Activated T-cell treated with anti-CD3 and anti-CD28 coated beads, Interleukin-2, amount 50 U/mL, for 24 hours (primary cell): ENCODE measurements around the gene TPD52L3.

Experiments used
- DNase-seq: peaks from one replicate; pipeline ENCODE4 v3.0.0-alpha.2; 2020
- H3K27ac Mint-ChIP-seq: 2 replicates; pipeline ENCODE4 v1.8.0; 2020; ENCODE audit warnings: mild to moderate bottlenecking, mixed read lengths
- H3K27me3 Mint-ChIP-seq: 2 replicates; pipeline ENCODE4 v1.8.0; 2020; ENCODE audit warnings: mixed read lengths
- H3K36me3 Mint-ChIP-seq: 2 replicates; pipeline ENCODE4 v1.8.0; 2020; ENCODE audit warnings: low read depth, mixed read lengths
- H3K4me1 Mint-ChIP-seq: 2 replicates; pipeline ENCODE4 v1.8.0; 2020; ENCODE audit warnings: low read depth, mixed read lengths
- H3K4me3 Mint-ChIP-seq: 2 replicates; pipeline ENCODE4 v1.8.0; 2020; ENCODE audit warnings: mild to moderate bottlenecking, moderate library complexity, mixed read lengths
- H3K9me3 Mint-ChIP-seq: 2 replicates; pipeline ENCODE4 v1.8.0; 2020; ENCODE audit warnings: mixed read lengths

The TPD52L3 gene

GRCh38 chr9:6328103-6328502, at the start of gene TPD52L3:
Gene TPD52L3, plus strand, starts transcription at chr9:6328375. Its CDS starts 221 bp downstream, at chr9:6328596.
- DNase-seq: no peak

GRCh38 chr9:6301858-6302257, 26.3 kb upstream of the TPD52L3 start:
- H3K4me3 Mint-ChIP-seq: no peak overlapping the region
- H3K27me3 Mint-ChIP-seq: peaks cover 13% of the 10 kb centered on the region
- no peaks in the 10 kb centered on the region for H3K36me3 Mint-ChIP-seq
- no peak for DNase-seq
- no peaks in the 10 kb centered on the region for H3K9me3 Mint-ChIP-seq
- no peaks in the 10 kb centered on the region for H3K4me1 Mint-ChIP-seq
- H3K27ac Mint-ChIP-seq: no peak overlapping the region

More at GRCh38 chr9:6328103-6328502, at the start of gene TPD52L3:
- peaks cover 17% of the 10 kb centered on the region for H3K27me3 Mint-ChIP-seq
- H3K4me3 Mint-ChIP-seq: no peak within 1 kb of the TSS
- H3K27ac Mint-ChIP-seq: no peak within 1 kb of the TSS
- H3K36me3 Mint-ChIP-seq: no peaks in the 10 kb centered on the region
- H3K4me1 Mint-ChIP-seq: no peaks in the 10 kb centered on the region
- no peaks in the 10 kb centered on the region for H3K9me3 Mint-ChIP-seq

GRCh38 chr9:6302417-6302816, 25.8 kb upstream of the TPD52L3 start:
- H3K36me3 Mint-ChIP-seq: no peaks in the 10 kb centered on the region

GRCh38 chr9:6304232-6304631, 23.9 kb upstream of the TPD52L3 start:
- no peak overlapping the region for H3K27ac Mint-ChIP-seq
- H3K4me1 Mint-ChIP-seq: no peaks in the 10 kb centered on the region
- H3K4me3 Mint-ChIP-seq: no peak overlapping the region
- no peaks in the 10 kb centered on the region for H3K36me3 Mint-ChIP-seq
- DNase-seq: no peak
- peaks cover 8% of the 10 kb centered on the region for H3K27me3 Mint-ChIP-seq
- H3K9me3 Mint-ChIP-seq: no peaks in the 10 kb centered on the region

More at GRCh38 chr9:6302417-6302816, 25.8 kb upstream of the TPD52L3 start:
- no peaks in the 10 kb centered on the region for H3K4me1 Mint-ChIP-seq
- H3K27ac Mint-ChIP-seq: no peak overlapping the region
- H3K9me3 Mint-ChIP-seq: no peaks in the 10 kb centered on the region
- DNase-seq: no peak
- H3K4me3 Mint-ChIP-seq: no peak overlapping the region
- peaks cover 10% of the 10 kb centered on the region for H3K27me3 Mint-ChIP-seq

GRCh38 chr9:6305954-6306563, 22.1 kb upstream of the TPD52L3 start:
- Mint-ChIP-seq H3K4me3 (no peak overlapping the region), H3K27me3 (peaks cover 8% of the 10 kb centered on the region), H3K36me3 (no peaks in the 10 kb centered on the region), H3K4me1 (no peaks in the 10 kb centered on the region), H3K27ac (no peak overlapping the region), H3K9me3 (no peaks in the 10 kb centered on the region)
- no peak for DNase-seq

- Mint-ChIP-seq H3K4me3 (no peak overlapping the region), H3K9me3 (no peaks in the 10 kb centered on the region), H3K4me1 (no peaks in the 10 kb centered on the region), H3K27me3 (peaks cover 8% of the 10 kb centered on the region), H3K36me3 (no peaks in the 10 kb centered on the region), H3K27ac (no peak overlapping the region)
- no peak for DNase-seq
These were observed 20.6 kb upstream of the TPD52L3 start for GRCh38 chr9:6307551-6308096.

- no peak for DNase-seq
- Mint-ChIP-seq H3K9me3 (peaks cover 10% of the 10 kb centered on the region), H3K4me3 (no peak overlapping the region), H3K4me1 (no peaks in the 10 kb centered on the region), H3K27ac (no peak overlapping the region), H3K27me3 (peaks cover 19% of the 10 kb centered on the region), H3K36me3 (no peaks in the 10 kb centered on the region)
These were observed 2.9 kb downstream of the TPD52L3 start for GRCh38 chr9:6330958-6331634.

GRCh38 chr9:6334305-6334704, 6.1 kb downstream of the TPD52L3 start:
- Mint-ChIP-seq H3K4me3 (no peak overlapping the region), H3K9me3 (peaks cover 10% of the 10 kb centered on the region), H3K36me3 (no peaks in the 10 kb centered on the region), H3K27ac (no peak overlapping the region), H3K27me3 (peaks cover 42% of the 10 kb centered on the region), H3K4me1 (no peaks in the 10 kb centered on the region)
- no peak for DNase-seq

- no peak overlapping the region for H3K27ac Mint-ChIP-seq
- H3K4me3 Mint-ChIP-seq: no peak overlapping the region
- H3K27me3 Mint-ChIP-seq: peaks cover 6% of the 10 kb centered on the region
- no peaks in the 10 kb centered on the region for H3K36me3 Mint-ChIP-seq
- no peaks in the 10 kb centered on the region for H3K4me1 Mint-ChIP-seq
- DNase-seq: no peak
- H3K9me3 Mint-ChIP-seq: no peaks in the 10 kb centered on the region
These were observed 20.6 kb downstream of the TPD52L3 start for GRCh38 chr9:6348766-6349165.

GRCh38 chr9:6351737-6352136, 23.6 kb downstream of the TPD52L3 start:
- H3K27ac Mint-ChIP-seq: no peak overlapping the region
- peaks cover 14% of the 10 kb centered on the region for H3K4me1 Mint-ChIP-seq
- H3K36me3 Mint-ChIP-seq: no peaks in the 10 kb centered on the region
- no peaks in the 10 kb centered on the region for H3K9me3 Mint-ChIP-seq
- H3K27me3 Mint-ChIP-seq: peaks cover 4% of the 10 kb centered on the region
- DNase-seq: no peak
- H3K4me3 Mint-ChIP-seq: no peak overlapping the region

- no peaks in the 10 kb centered on the region for H3K36me3 Mint-ChIP-seq
- no peak overlapping the region for H3K4me3 Mint-ChIP-seq
- H3K27me3 Mint-ChIP-seq: peaks cover 4% of the 10 kb centered on the region
- H3K27ac Mint-ChIP-seq: no peak overlapping the region
- no peaks in the 10 kb centered on the region for H3K9me3 Mint-ChIP-seq
- DNase-seq: peak; percentile 36
- H3K4me1 Mint-ChIP-seq: peaks cover 14% of the 10 kb centered on the region
These were observed 26.0 kb downstream of the TPD52L3 start for GRCh38 chr9:6354072-6354686.

- H3K4me3 Mint-ChIP-seq: no peak overlapping the region
- no peaks in the 10 kb centered on the region for H3K9me3 Mint-ChIP-seq
- H3K4me1 Mint-ChIP-seq: peaks cover 14% of the 10 kb centered on the region
- H3K36me3 Mint-ChIP-seq: no peaks in the 10 kb centered on the region
- peaks cover 4% of the 10 kb centered on the region for H3K27me3 Mint-ChIP-seq
- DNase-seq: no peak
- H3K27ac Mint-ChIP-seq: peak overlapping the region; percentile 38
These were observed 27.6 kb downstream of the TPD52L3 start for GRCh38 chr9:6355728-6356127.

- Mint-ChIP-seq H3K4me3 (no peak overlapping the region), H3K36me3 (no peaks in the 10 kb centered on the region), H3K4me1 (peaks cover 14% of the 10 kb centered on the region), H3K27ac (no peak overlapping the region), H3K9me3 (no peaks in the 10 kb centered on the region), H3K27me3 (peaks cover 4% of the 10 kb centered on the region)
- DNase-seq: no peak
These were observed 28.3 kb downstream of the TPD52L3 start for GRCh38 chr9:6356441-6356840.

GRCh38 chr9:6356904-6357303, 28.7 kb downstream of the TPD52L3 start:
- Mint-ChIP-seq H3K36me3 (no peaks in the 10 kb centered on the region), H3K27ac (no peak overlapping the region), H3K9me3 (no peaks in the 10 kb centered on the region), H3K27me3 (peaks cover 4% of the 10 kb centered on the region), H3K4me1 (peaks cover 14% of the 10 kb centered on the region), H3K4me3 (no peak overlapping the region)
- DNase-seq: no peak
